Skin epidermis (tissue), 12 donors: ENCODE data around the gene DCLK2.
"Not testable (repeated sequence)": the region's sequence is repeated elsewhere in the genome, so short reads cannot be mapped to it uniquely, and the experiment has no call there.

ENCODE experiments used
- H3K27ac ChIP-seq, 21 experiments: fragments of 200-600 bp; sonication (generic) in 11 of 21; one replicate each; pipeline ENCODE4 v1.5.0; 2020; ENCODE audit warnings: mild to moderate bottlenecking in 3 of 21, inconsistent platforms in 2 of 21, moderate library complexity in 2 of 21
- H3K4me3 ChIP-seq, 7 experiments: fragments of 200-600 bp; sonication (generic) in 2 of 7; one replicate each; pipeline ENCODE4 v1.5.0; 2020; ENCODE audit warnings: inconsistent platforms in 2 of 7, mild to moderate bottlenecking in 2 of 7, moderate library complexity in 1 of 7

The DCLK2 gene

DNA sequence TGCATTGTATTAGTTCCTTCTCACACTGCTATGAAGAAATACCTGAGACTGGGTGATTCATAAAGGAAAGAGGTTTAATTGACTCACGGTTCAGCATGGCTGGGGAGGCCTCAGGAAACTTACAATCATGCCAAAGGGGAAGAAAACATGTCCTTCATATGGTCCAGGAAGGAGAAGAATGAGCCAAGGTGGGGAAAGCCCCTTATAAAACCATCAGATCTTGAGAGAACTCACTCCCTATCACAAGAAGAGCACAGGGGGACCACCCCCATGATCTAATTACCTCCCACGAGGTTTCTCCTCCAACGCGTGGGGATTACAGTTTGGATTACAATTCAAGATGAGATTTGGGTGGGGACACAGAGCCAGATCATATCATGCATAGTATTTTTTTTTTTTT, 106.8 kb downstream of the DCLK2 start:
- H3K27ac ChIP-seq, result not testable (repeated sequence)

DNA sequence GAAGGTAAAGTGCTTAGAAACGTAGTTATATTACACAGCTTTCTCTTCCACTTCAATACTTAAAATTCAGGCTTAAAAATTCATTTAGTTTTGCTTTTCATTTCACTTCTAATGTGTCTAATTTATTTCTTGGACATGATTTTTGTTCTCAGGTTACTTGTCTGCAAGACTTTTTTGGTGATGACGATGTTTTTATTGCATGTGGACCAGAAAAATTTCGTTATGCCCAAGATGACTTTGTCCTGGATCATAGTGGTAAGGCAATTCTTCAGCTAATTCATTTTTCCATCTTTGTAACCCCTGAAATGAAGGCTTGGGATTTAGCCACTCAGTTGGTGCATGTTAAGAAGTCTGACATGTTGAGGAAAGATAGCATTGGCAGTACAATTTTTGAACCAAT, 114.7 kb downstream of the DCLK2 start:
- H3K27ac ChIP-seq, result no peak overlapping the region
- no peak overlapping the region for H3K4me3 ChIP-seq

More for the DNA sequence above, 106.8 kb downstream of the DCLK2 start:
- not testable (repeated sequence) for H3K4me3 ChIP-seq

DNA sequence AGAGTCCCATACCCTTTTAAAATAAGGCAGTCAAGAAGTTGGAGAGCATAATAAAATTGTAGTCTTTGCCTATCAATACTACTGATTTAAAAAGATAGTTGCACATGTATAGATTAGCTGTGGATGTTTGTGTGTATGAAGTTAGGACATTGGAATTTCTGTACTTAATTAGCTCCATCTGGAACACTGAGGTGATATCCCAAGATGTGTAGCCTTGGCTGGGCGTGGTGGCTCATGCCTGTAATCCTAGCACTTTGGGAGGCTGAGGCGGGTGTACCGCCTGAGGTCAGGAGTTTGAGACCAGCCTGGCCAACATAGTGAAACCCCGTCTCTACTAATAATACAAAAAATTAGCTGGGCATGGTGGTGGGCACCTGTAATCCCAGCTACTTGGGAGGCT, 119.0 kb downstream of the DCLK2 start:
- H3K4me3 ChIP-seq, H3K27ac ChIP-seq: not testable (repeated sequence)

DNA sequence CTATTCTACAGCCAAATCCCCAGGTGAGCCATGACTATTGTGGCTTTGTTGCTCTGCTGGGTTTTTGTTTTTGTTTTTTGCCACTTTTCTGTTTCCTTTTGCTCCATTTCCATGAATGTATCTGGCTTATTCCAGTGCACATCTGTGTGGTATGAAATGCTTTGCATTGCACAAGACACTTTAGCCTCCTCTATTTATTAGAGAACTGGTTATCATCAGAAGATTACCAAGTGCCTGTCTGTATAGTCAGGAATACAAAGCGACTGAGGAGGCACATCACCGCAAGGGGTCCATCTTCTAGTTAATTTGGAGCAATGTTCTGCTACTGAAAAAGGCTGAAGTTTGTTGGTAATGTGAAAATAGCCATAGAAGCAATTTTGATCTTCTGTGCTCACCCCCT, 120.8 kb downstream of the DCLK2 start:
- H3K4me3 ChIP-seq, result no peak overlapping the region
- H3K27ac ChIP-seq, result no peak overlapping the region

DNA sequence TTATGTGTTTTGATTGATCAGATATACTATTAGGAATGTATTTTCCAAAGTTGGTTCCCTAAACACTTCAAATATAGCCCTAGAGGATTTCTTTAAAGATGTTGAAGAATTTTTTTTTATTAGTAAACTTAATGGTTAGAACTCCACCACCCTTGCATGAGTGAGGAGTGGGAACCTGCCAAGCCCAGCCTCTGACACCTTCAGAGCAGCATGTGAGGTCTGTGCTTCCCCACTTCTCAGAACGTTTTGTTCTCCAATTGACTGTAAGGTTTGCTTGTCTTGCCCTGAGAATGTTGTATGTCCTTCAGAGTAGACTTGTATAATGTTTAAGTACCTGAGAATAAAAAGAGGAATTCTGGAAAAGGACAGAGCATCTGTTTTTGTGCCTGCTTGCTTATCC, 126.8 kb downstream of the DCLK2 start:
- no peak overlapping the region for H3K27ac ChIP-seq
- H3K4me3 ChIP-seq, result no peak overlapping the region

DNA sequence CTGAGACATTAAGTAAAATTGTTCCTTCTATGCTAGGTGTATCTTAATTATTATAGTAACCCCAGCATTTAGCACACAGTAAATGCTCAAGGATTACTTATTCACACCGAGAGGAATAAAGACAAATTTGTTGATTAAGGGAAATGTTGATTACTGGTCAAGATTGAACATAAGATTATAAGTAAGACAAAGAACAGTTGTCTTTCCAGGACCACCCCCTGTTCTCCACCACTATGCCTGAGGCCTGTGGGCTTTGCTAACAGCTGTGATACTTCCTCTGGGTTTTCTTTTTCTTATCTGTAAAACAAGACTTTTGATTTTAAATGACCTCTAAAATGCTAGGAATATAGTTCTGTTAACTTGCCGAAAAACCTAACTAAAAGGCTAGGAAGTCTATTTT, 128.0 kb downstream of the DCLK2 start:
- H3K4me3 ChIP-seq, result no peak overlapping the region
- H3K27ac ChIP-seq, result no peak overlapping the region

DNA sequence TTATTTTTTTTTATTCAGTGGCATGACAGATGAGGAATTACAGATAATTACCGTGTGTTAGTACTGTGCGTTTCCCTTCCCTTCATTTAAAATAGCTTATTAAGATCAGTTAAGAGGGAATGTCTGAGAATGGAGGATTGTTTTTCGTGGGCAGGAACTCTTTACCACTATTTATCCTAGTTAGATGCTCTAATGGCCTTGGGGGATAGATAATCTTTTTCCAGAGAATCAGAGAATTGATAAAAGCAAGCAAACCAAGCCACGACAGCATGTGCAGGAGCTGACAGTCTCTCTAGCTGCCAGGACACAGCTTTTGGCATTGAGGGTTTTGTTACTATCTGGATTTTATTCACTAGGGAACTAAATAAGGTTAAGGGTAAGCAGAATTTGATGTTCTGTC, 128.7 kb downstream of the DCLK2 start:
- Histone ChIP-seq H3K27ac (no peak overlapping the region), H3K4me3 (no peak overlapping the region)

DNA sequence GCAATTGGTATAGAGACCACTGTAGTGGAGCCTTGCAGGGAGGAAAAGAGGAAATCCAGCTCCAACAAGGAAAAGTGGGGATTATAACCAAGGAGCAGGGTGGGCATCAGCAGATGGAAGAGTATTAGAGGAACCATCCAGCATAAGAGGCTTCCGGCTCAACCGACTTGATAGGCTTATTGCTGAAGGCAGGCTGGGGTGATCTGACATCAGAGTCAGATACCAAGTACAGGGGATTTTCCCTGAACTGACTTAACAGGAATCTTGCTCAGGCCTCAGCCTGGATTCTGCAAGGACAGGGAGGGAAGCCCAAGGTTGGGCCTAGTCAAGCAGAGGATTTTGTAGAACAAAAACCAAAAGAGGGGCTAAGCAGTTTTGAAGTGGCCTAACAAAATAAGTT, 129.6 kb downstream of the DCLK2 start:
- no peak overlapping the region for H3K27ac ChIP-seq
- no peak overlapping the region for H3K4me3 ChIP-seq

DNA sequence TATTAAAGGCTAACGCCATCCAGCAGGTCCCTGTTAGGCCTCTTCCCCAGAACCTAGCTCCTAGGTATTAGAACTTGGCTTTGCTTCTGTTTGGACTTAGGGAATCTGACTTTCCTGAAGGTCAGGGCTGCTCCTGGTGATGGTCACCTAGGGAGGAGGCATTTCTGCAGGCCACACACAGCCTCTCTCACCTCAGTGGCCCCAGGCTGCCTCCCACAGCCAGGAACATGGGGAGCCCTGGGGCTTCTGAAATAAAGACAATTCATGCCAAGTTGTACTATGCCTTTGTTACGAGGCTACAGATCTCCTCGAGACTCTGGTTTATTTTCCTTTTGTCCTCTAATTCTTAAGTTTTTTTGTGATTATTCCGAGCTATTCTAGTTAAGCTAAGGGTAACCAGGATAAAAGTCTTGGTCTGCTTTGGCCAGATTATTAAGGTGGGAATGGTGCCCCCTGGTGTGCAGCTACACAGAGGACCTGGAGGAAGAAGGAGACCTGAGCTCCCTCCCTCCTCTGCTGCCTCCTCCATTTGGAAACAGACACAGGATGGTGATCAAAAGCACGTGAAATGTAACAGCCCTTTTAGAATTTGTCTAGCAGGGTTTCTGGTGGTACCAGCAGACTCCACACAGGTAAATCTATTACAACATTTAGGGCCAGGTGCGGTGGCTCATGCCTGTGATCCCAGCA, 131.0 kb downstream of the DCLK2 start:
- Histone ChIP-seq H3K4me3 (no peak overlapping the region), H3K27ac (no peak overlapping the region)

DNA sequence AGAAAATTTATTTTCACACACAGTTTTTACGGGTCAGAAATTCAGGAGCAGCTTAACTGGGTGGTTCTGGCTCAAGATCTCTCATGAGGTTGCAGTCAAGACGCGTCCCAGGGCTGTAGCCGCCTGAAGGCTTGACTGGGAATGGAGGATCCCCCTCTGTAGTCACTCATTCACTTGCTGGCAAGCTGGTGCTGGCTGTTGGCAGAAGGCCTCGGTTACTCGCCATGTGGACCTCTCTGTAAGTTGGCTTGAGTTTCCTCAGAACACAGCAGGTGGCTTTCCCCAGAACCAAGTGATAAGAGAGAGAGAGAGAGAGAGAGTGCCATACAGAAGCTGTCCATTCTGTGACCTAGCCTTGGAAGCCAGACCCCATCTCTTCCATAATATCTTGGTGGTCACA, 132.8 kb downstream of the DCLK2 start:
- H3K27ac ChIP-seq, result no peak overlapping the region
- no peak overlapping the region for H3K4me3 ChIP-seq

DNA sequence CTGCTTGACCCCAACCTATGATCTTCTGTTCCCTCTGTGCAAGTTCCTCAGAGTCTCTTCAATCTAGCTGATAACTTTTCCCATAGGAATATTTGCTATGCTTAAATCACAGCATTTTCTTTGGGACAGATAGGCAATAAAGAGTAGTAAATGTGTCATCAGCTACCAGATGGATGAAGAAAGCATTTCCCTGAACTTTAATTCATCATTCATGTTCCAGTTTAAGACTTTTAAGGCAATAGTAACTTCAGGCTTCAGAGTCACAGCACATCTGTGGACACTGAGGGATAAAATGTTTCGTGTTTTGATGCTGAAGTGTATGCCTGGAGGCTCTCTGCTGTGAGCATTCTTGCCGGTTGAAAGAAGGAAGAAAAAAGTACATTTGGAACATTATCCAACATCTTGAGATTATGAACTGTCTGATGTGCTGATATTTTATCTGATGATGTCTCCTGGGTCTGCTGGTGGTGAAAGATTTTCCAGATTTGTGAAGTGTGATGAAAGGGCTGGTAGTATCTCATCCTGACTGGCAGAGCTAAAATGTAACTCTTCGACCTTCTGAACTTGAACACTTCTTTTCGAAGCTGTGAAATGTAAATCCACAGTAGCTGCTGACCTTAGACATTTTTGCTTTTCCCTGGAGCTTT, 133.7 kb downstream of the DCLK2 start:
- H3K27ac ChIP-seq, result no peak overlapping the region
- H3K4me3 ChIP-seq, result no peak overlapping the region

DNA sequence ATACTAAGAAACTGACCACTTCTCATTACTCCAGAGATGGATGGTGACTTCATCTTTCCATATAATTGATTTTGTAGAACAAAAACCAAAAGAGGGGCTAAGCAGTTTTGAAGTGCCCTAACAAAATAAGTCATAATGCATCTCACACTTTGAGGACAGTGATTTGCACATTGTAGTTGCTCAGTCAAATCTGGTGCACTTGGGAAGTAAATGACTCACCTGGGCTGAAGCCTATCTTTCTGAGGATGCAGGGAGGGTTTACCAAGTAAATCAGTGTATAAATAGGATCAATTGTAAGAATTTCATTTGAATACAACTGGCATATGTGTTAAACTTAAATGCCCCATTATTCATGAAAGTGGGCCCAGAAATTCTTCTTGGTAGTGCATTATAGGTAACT, 134.2 kb downstream of the DCLK2 start:
- H3K4me3 ChIP-seq, result no peak overlapping the region
- H3K27ac ChIP-seq, result no peak overlapping the region

DNA sequence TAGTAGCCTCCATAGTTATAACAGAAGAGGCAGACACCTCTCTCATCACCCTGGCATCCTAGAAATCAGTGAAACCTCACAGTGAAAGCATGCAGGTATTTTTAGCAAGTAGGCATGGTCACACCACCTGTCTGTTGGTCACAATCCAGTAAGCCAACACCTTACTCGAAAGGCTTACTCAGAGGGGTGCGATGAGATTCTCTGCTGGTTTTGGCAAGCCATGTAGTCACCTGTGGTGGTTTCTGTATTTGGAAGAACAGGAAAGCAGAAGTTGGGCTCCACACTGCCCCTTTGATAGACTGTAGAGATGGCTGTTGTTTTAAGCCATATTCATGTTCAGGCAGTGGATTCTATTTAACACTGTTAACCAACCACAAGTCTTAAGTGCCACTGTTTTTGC, 134.7 kb downstream of the DCLK2 start:
- H3K27ac ChIP-seq, result no peak overlapping the region
- H3K4me3 ChIP-seq, result no peak overlapping the region

DNA sequence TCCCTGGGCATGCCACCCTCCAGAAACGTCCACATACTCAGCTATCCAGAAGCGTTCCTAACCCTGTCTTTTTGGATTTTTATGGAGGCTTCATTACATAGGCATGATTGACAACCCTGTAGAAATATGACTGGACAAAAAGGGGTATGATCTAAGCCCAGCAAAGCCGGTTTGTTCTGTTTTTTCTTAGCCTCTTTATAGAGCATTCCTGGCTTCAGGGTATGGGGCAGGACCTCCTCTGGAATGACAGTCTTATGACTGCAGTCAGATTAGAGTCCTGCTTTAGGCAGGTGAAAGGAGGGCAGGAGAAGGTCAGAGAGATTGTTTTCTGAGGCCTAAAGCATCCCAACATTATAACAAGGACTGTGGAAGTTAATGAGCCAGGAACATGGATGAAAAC, 137.4 kb downstream of the DCLK2 start:
- H3K4me3 ChIP-seq, result no peak overlapping the region
- no peak overlapping the region for H3K27ac ChIP-seq

DNA sequence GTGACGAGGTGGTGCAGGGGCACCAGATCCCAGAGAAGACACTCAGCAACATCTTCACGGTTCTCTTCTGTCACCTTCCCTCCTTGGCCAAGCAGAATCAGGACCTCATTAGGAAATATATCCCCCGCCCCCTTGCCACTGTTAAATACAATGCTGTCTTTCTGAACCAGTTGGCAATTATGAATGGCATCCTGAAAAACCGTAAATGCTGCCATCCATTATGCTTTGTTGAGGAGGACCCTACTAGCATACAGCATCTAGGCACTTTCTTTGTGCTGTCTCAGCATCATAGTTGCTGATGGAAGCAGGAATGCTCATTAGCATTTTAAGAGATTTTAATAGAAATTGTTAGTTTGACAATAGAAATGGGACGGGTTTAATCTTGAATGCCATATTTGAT, 138.5 kb downstream of the DCLK2 start:
- H3K4me3 ChIP-seq, result no peak overlapping the region
- H3K27ac ChIP-seq, result peak overlapping the region in 1 of 21 experiments; percentile 14

DNA sequence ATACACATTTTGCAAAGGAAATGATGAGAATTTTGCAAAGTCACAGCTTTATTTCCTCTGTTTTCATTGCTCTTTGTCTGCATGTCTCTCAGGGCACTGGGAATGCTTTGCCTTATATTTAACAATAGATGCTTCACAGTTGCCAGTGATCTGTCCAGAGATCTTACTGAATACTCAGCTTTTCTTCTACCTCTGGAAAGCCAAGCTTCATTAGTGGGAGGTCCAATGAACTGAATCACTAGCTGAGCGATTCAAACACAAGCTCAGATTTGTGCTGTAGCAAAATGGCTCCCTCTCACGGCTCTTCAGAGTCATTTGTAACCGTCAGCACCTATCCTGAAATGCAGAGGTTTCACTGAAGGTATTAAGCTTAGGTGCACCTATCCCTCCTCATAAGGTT, 138.9 kb downstream of the DCLK2 start:
- Histone ChIP-seq H3K4me3 (no peak overlapping the region), H3K27ac (peak overlapping the region in 1 of 21 experiments; percentile 14)

DNA sequence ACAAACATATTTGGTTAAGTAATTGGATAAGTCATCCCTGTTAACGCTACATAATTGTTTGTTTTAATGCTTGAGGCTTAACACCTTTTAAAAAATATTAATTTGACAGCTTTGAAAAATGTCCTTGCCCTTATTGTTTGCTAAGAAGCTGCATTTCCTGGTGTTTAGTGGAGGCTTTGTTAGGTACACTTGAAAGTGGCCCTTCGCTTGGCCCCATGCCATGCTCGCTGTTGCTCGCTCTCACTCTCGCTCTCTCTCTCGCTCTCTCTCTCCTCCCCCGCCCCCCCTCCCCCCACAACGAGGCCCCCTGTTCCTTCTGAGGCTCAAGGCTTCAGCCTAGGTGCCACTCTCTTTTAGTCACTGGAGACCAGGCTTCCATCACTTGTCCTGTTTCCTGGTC, 139.6 kb downstream of the DCLK2 start:
- Histone ChIP-seq H3K27ac (no peak overlapping the region), H3K4me3 (no peak overlapping the region)

DNA sequence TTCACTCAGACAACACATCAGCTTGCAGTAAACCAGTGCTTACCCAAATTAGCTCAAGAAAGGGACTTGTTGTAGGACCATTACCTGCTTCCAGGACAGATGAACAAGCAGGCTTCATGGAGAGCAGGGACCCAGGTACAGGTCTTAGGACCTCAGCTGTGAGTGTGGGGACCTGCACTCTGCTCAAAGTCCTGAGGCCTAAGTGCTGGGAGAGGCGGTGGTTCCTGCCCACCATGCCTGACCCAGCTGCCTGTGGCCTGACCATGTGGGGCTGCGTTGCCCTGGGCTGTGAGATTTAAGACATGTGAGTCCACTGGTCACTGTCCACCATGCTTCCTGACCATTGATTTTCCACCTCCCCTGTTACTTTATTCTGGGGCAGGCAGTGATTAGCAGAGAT, 140.2 kb downstream of the DCLK2 start:
- Histone ChIP-seq H3K27ac (no peak overlapping the region), H3K4me3 (no peak overlapping the region)

DNA sequence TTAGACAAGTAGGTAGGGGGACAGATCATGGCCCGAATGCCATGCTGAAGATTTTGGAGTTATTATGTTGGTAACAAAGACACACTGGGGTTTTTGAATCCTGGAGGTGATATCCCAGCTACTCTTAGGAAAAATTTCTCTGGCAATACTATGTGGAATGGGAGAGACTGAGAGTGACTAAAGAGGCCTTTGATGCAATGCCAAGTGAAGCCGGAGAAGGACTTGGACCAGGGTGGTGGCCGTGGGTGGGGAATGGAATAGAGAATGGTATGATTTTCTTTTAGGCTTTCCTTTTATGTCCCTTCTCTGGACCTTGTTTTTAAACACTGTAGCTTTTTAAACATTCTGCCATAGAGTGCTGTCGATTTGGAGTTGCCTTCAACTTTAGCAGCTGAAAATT, 141.6 kb downstream of the DCLK2 start:
- no peak overlapping the region for H3K27ac ChIP-seq
- no peak overlapping the region for H3K4me3 ChIP-seq

DNA sequence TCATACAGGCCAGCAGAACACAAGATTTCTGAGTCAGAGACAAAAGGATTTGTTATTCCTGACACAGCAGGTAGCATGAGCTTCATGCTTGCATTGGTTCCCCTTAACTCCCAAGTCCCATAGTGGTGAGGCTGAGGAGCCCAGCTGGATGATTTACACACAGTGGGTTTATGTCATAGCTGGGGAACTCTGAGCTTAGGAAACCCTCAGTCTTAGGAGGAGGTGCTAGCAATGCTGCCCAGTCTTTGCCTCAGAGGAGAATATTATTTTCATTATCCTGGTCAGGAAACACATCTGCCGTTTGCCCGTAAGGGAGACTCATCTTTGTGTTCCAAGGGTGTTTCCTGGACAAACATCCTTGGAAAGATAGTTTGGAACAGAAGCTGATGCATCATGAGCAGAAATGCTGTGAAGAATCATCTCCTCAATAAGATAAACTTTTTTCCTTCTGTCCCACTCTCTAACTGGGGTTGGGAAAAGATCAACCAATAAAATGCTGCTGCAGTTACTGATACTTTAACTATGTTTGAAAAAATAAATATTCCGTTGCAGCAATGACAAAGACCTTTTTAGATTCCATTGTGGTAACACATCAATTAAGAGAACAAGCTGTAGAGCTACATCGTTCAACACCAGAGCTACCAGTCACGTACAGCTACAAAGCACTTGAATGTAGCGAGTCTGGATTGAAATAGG, 146.8 kb downstream of the DCLK2 start:
- H3K27ac ChIP-seq, result peak overlapping the region in 2 of 21 experiments; percentile 19 to 51
- H3K4me3 ChIP-seq, result no peak overlapping the region

DNA sequence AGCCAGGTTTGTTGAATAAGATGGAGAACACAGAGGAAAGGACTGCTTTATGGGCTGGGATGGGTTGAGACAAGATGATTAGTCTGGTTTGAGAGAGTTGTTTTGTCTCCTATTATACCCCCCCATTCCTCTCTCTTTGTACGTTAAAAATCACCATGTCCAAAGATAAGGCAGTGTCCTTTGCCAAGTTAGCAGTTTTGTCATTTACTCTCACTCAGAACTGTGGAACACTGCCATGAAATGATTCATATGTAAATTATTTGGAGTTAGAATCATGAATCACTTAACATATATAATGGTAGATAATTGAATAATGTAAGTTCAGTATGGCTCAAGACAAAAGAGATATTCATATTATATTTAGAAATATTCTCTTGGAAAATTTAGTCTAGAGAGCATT, 151.3 kb downstream of the DCLK2 start:
- Histone ChIP-seq H3K27ac (no peak overlapping the region), H3K4me3 (no peak overlapping the region)
